GM23338 (cell line): ENCODE results near the gene SCYGR1. TPM values are rescaled to one million over a fixed set of nuclear protein-coding genes. Genes with fewer than 3 reads are reported as not detected.

Experiments
- ATAC-seq: fragments of 200-7000 bp; cut with Tn5 transposase; 3 replicates; pipeline ENCODE4 v1.9.1; 2020
- DNase-seq: peaks from one replicate; pipeline ENCODE4 v3.0.0-alpha.2; 2015; ENCODE audit warnings: low spot score
- H2AFZ ChIP-seq: fragments of 200-600 bp; sonication (generic); 2 replicates; pipeline ENCODE4 v1.8.0; 2016; ENCODE audit warnings: antibody characterized with exemption, mild to moderate bottlenecking, moderate library complexity
- H3F3A ChIP-seq: fragments of 200-600 bp; sonication (generic); replicated peaks from 2 replicates; pipeline ENCODE4 v1.8.0; 2017; ENCODE audit warnings: antibody characterized with exemption, mixed run types, low read depth
- H3K27ac ChIP-seq: fragments of 200-600 bp; sonication (generic); 2 replicates; pipeline ENCODE4 v1.6.1; 2016; ENCODE audit warnings: low read depth
- H3K27me3 ChIP-seq: fragments of 200-600 bp; sonication (generic); 2 replicates; pipeline ENCODE4 v1.8.0; 2016; ENCODE audit warnings: mild to moderate bottlenecking, mixed run types, moderate library complexity; ENCODE audit not compliant: insufficient read depth
- H3K36me3 ChIP-seq: fragments of 200-600 bp; sonication (generic); 2 replicates; pipeline ENCODE4 v1.8.0; 2016; ENCODE audit warnings: mild to moderate bottlenecking; ENCODE audit not compliant: insufficient read depth
- H3K4me1 ChIP-seq: fragments of 200-600 bp; sonication (generic); 2 replicates; pipeline ENCODE4 v1.8.0; 2016; ENCODE audit warnings: mild to moderate bottlenecking, moderate library complexity; ENCODE audit not compliant: insufficient read depth
- H3K4me2 ChIP-seq: fragments of 200-600 bp; sonication (generic); 2 replicates; pipeline ENCODE4 v1.7.1; 2017; ENCODE audit warnings: mixed run types
- H3K4me3 ChIP-seq: fragments of 200-600 bp; sonication (generic); 2 replicates; pipeline ENCODE4 v1.6.1; 2016; ENCODE audit warnings: mixed run types
- H3K79me2 ChIP-seq: fragments of 200-600 bp; sonication (generic); replicated peaks from 2 replicates; pipeline ENCODE4 v1.8.0; 2017; ENCODE audit warnings: mild to moderate bottlenecking; ENCODE audit not compliant: insufficient read depth
- H3K9me2 ChIP-seq: fragments of 200-600 bp; sonication (generic); 2 replicates; pipeline ENCODE4 v1.8.0; 2017; ENCODE audit not compliant: insufficient read depth
- H4K20me1 ChIP-seq: fragments of 200-600 bp; sonication (generic); replicated peaks from 2 replicates; pipeline ENCODE4 v1.8.0; 2017; ENCODE audit warnings: mild to moderate bottlenecking; ENCODE audit not compliant: insufficient read depth
- H3K27ac Mint-ChIP-seq: 2 replicates; pipeline ENCODE4 v1.8.0; 2020; ENCODE audit warnings: inconsistent platforms, mild to moderate bottlenecking, moderate library complexity, mixed read lengths
- H3K27me3 Mint-ChIP-seq: 3 replicates; pipeline ENCODE4 v1.8.0; 2022; ENCODE audit warnings: low read depth, mild to moderate bottlenecking, moderate library complexity, mixed read lengths, inconsistent platforms; ENCODE audit not compliant: insufficient read depth, poor library complexity
- H3K36me3 Mint-ChIP-seq: 3 replicates; pipeline ENCODE4 v1.8.0; 2021; ENCODE audit warnings: low read depth, mild to moderate bottlenecking, inconsistent platforms, moderate library complexity, mixed read lengths
- H3K4me1 Mint-ChIP-seq: 3 replicates; pipeline ENCODE4 v1.8.0; 2020; ENCODE audit warnings: mild to moderate bottlenecking, inconsistent platforms, mixed read lengths
- H3K4me3 Mint-ChIP-seq: 3 replicates; pipeline ENCODE4 v1.8.0; 2021; ENCODE audit warnings: moderate library complexity, mild to moderate bottlenecking, inconsistent platforms, mixed read lengths
- H3K9me3 Mint-ChIP-seq: 3 replicates; pipeline ENCODE4 v1.8.0; 2020; ENCODE audit warnings: moderate library complexity, mild to moderate bottlenecking, inconsistent platforms, mixed read lengths
- CREB1 ChIP-seq: fragments of 250-450 bp; sonication (Bioruptor Pico); IDR thresholded peaks from 2 replicates; pipeline ENCODE4 v1.5.0; 2020; ENCODE audit warnings: low read depth, mild to moderate bottlenecking, moderate library complexity
- EZH2 ChIP-seq: fragments of 200-600 bp; sonication (generic); IDR thresholded peaks from one replicate; pipeline ENCODE4 v1.8.0; 2017; ENCODE audit warnings: antibody characterized with exemption, mild to moderate bottlenecking, low read depth; ENCODE audit not compliant: unreplicated experiment
- EZH2phosphoT487 ChIP-seq: fragments of 200-600 bp; sonication (generic); IDR thresholded peaks from one replicate; pipeline ENCODE4 v1.8.1; 2018; ENCODE audit warnings: antibody characterized with exemption; ENCODE audit not compliant: unreplicated experiment
- JUNB ChIP-seq: IDR thresholded peaks from one replicate; pipeline ENCODE4 v1.6.1; 2016; ENCODE audit warnings: antibody characterized with exemption; ENCODE audit not compliant: unreplicated experiment
- NANOG ChIP-seq: IDR thresholded peaks from 2 replicates; pipeline ENCODE4 v1.6.1; 2016; ENCODE audit warnings: antibody characterized with exemption, borderline replicate concordance
- POLR2AphosphoS5 ChIP-seq: IDR thresholded peaks from 2 replicates; pipeline ENCODE4 v1.6.1; 2016; ENCODE audit warnings: antibody characterized with exemption, low read depth
- STAT1 ChIP-seq: IDR thresholded peaks from one replicate; pipeline ENCODE4 v1.6.1; 2016; ENCODE audit warnings: antibody characterized with exemption; ENCODE audit not compliant: unreplicated experiment
- ZNF114 ChIP-seq: fragments of 250-450 bp; sonication (Bioruptor Pico); IDR thresholded peaks from 2 replicates; pipeline ENCODE4 v1.5.0; 2020; ENCODE audit warnings: mild to moderate bottlenecking, moderate library complexity
- ZNF331 ChIP-seq: fragments of 250-450 bp; sonication (Bioruptor Pico); IDR thresholded peaks from 2 replicates; pipeline ENCODE4 v1.5.0; 2020; ENCODE audit warnings: low read depth, mild to moderate bottlenecking, moderate library complexity
- polyA plus RNA-seq: library from polyadenylated mRNA; unstranded; fragments of >200 nt; fragmentation: Nextera tagmentation; extraction: Ambion mirVana; gene quantifications from 2 replicates; pipeline ENCODE4 v1.2.1, GENCODE V29; 2016
- total RNA-seq: library from RNA; depleted of rRNA; stranded (reverse); fragments of >200 nt; shearing (Covaris generic); gene quantifications from 2 replicates; pipeline ENCODE4 v1.2.3, GENCODE V29; 2014
- TF ChIP-seq, protein P1 (sequence below): IDR thresholded peaks from 2 replicates; pipeline ENCODE4 v1.6.1; 2016; ENCODE audit warnings: antibody characterized with exemption
- TF ChIP-seq, protein P2 (sequence below): IDR thresholded peaks from one replicate; pipeline ENCODE4 v1.6.1; 2018; ENCODE audit warnings: antibody characterized with exemption; ENCODE audit not compliant: unreplicated experiment
- TF ChIP-seq, protein P3 (sequence below), 2 experiments: fragments of 200-600 bp in 1 of 2; sonication (generic) in 1 of 2; conservative IDR thresholded peaks; 2 replicates each; pipeline versions ENCODE4 v1.5.1 to v1.6.1; 2016 to 2017; ENCODE audit warnings: antibody characterized with exemption in 2 of 2, low read depth in 2 of 2, mild to moderate bottlenecking in 2 of 2, moderate library complexity in 1 of 2
- TF ChIP-seq, protein P4 (sequence below): fragments of 250-450 bp; sonication (Bioruptor Pico); IDR thresholded peaks from 2 replicates; pipeline ENCODE4 v1.5.0; 2020; ENCODE audit warnings: mild to moderate bottlenecking, moderate library complexity

Gene SCYGR1
- total and polyA plus RNA-seq, 2 experiments from 2014 or later = not detected

GRCh38 chr2:227370791-227371312 lies 16.9 kb downstream of the SCYGR1 start:
- ATAC-seq = no peak
- Mint-ChIP-seq H3K36me3 (no peaks in the 10 kb centered on the region), H3K9me3 (no peaks in the 10 kb centered on the region; the same call in 2 of the 3 replicates), H3K4me1 (no peaks in the 10 kb centered on the region), H3K27ac (no peak overlapping the region), H3K4me3 (no peak overlapping the region), H3K27me3 (no peaks in the 10 kb centered on the region)
- no peak for DNase-seq
- no peaks in the 10 kb centered on the region for H3K79me2 ChIP-seq
- H3K9me2 ChIP-seq = no peaks in the 10 kb centered on the region
- no peak overlapping the region for H3K4me3 ChIP-seq
- H2AFZ ChIP-seq = no peak overlapping the region
- H3K27ac ChIP-seq = no peak overlapping the region
- H3K4me2 ChIP-seq = no peak overlapping the region
- H4K20me1 ChIP-seq = no peaks in the 10 kb centered on the region
- no peaks in the 10 kb centered on the region for H3K36me3 ChIP-seq
- TF ChIP-seq, protein P1, sequence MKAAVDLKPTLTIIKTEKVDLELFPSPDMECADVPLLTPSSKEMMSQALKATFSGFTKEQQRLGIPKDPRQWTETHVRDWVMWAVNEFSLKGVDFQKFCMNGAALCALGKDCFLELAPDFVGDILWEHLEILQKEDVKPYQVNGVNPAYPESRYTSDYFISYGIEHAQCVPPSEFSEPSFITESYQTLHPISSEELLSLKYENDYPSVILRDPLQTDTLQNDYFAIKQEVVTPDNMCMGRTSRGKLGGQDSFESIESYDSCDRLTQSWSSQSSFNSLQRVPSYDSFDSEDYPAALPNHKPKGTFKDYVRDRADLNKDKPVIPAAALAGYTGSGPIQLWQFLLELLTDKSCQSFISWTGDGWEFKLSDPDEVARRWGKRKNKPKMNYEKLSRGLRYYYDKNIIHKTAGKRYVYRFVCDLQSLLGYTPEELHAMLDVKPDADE = no peak
- no peak for TF ChIP-seq STAT1
- TF ChIP-seq, protein P2, sequence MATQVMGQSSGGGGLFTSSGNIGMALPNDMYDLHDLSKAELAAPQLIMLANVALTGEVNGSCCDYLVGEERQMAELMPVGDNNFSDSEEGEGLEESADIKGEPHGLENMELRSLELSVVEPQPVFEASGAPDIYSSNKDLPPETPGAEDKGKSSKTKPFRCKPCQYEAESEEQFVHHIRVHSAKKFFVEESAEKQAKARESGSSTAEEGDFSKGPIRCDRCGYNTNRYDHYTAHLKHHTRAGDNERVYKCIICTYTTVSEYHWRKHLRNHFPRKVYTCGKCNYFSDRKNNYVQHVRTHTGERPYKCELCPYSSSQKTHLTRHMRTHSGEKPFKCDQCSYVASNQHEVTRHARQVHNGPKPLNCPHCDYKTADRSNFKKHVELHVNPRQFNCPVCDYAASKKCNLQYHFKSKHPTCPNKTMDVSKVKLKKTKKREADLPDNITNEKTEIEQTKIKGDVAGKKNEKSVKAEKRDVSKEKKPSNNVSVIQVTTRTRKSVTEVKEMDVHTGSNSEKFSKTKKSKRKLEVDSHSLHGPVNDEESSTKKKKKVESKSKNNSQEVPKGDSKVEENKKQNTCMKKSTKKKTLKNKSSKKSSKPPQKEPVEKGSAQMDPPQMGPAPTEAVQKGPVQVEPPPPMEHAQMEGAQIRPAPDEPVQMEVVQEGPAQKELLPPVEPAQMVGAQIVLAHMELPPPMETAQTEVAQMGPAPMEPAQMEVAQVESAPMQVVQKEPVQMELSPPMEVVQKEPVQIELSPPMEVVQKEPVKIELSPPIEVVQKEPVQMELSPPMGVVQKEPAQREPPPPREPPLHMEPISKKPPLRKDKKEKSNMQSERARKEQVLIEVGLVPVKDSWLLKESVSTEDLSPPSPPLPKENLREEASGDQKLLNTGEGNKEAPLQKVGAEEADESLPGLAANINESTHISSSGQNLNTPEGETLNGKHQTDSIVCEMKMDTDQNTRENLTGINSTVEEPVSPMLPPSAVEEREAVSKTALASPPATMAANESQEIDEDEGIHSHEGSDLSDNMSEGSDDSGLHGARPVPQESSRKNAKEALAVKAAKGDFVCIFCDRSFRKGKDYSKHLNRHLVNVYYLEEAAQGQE = no peak
- no peak for TF ChIP-seq EZH2phosphoT487
- no peak for TF ChIP-seq ZNF114 (CRISPR knock-in tag)
- TF ChIP-seq EZH2 = no peak
- TF ChIP-seq, protein P3, sequence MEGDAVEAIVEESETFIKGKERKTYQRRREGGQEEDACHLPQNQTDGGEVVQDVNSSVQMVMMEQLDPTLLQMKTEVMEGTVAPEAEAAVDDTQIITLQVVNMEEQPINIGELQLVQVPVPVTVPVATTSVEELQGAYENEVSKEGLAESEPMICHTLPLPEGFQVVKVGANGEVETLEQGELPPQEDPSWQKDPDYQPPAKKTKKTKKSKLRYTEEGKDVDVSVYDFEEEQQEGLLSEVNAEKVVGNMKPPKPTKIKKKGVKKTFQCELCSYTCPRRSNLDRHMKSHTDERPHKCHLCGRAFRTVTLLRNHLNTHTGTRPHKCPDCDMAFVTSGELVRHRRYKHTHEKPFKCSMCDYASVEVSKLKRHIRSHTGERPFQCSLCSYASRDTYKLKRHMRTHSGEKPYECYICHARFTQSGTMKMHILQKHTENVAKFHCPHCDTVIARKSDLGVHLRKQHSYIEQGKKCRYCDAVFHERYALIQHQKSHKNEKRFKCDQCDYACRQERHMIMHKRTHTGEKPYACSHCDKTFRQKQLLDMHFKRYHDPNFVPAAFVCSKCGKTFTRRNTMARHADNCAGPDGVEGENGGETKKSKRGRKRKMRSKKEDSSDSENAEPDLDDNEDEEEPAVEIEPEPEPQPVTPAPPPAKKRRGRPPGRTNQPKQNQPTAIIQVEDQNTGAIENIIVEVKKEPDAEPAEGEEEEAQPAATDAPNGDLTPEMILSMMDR (conservative IDR thresholded peaks at IDR 0.05; ENCODE audit: low read depth in 2 of 2) = no peak
- no peak for TF ChIP-seq ZNF331 (CRISPR knock-in tag)
- TF ChIP-seq, protein P4, sequence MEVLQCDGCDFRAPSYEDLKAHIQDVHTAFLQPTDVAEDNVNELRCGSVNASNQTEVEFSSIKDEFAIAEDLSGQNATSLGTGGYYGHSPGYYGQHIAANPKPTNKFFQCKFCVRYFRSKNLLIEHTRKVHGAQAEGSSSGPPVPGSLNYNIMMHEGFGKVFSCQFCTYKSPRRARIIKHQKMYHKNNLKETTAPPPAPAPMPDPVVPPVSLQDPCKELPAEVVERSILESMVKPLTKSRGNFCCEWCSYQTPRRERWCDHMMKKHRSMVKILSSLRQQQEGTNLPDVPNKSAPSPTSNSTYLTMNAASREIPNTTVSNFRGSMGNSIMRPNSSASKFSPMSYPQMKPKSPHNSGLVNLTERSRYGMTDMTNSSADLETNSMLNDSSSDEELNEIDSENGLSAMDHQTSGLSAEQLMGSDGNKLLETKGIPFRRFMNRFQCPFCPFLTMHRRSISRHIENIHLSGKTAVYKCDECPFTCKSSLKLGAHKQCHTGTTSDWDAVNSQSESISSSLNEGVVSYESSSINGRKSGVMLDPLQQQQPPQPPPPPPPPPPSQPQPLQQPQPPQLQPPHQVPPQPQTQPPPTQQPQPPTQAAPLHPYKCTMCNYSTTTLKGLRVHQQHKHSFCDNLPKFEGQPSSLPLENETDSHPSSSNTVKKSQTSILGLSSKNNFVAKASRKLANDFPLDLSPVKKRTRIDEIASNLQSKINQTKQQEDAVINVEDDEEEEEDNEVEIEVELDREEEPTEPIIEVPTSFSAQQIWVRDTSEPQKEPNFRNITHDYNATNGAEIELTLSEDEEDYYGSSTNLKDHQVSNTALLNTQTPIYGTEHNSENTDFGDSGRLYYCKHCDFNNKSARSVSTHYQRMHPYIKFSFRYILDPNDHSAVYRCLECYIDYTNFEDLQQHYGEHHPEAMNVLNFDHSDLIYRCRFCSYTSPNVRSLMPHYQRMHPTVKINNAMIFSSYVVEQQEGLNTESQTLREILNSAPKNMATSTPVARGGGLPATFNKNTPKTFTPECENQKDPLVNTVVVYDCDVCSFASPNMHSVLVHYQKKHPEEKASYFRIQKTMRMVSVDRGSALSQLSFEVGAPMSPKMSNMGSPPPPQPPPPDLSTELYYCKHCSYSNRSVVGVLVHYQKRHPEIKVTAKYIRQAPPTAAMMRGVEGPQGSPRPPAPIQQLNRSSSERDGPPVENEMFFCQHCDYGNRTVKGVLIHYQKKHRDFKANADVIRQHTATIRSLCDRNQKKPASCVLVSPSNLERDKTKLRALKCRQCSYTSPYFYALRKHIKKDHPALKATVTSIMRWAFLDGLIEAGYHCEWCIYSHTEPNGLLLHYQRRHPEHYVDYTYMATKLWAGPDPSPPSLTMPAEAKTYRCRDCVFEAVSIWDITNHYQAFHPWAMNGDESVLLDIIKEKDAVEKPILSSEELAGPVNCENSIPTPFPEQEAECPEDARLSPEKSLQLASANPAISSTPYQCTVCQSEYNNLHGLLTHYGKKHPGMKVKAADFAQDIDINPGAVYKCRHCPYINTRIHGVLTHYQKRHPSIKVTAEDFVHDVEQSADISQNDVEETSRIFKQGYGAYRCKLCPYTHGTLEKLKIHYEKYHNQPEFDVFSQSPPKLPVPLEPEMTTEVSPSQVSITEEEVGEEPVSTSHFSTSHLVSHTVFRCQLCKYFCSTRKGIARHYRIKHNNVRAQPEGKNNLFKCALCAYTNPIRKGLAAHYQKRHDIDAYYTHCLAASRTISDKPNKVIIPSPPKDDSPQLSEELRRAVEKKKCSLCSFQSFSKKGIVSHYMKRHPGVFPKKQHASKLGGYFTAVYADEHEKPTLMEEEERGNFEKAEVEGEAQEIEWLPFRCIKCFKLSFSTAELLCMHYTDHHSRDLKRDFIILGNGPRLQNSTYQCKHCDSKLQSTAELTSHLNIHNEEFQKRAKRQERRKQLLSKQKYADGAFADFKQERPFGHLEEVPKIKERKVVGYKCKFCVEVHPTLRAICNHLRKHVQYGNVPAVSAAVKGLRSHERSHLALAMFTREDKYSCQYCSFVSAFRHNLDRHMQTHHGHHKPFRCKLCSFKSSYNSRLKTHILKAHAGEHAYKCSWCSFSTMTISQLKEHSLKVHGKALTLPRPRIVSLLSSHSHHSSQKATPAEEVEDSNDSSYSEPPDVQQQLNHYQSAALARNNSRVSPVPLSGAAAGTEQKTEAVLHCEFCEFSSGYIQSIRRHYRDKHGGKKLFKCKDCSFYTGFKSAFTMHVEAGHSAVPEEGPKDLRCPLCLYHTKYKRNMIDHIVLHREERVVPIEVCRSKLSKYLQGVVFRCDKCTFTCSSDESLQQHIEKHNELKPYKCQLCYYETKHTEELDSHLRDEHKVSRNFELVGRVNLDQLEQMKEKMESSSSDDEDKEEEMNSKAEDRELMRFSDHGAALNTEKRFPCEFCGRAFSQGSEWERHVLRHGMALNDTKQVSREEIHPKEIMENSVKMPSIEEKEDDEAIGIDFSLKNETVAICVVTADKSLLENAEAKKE = no peak
- no peak for TF ChIP-seq JUNB
- TF ChIP-seq NANOG = no peak
- TF ChIP-seq CREB1 (CRISPR knock-in tag) = no peak
- no peak for TF ChIP-seq POLR2AphosphoS5
- no peaks in the 10 kb centered on the region for H3F3A ChIP-seq
- H3K4me1 ChIP-seq = no peaks in the 10 kb centered on the region
- no peaks in the 10 kb centered on the region for H3K27me3 ChIP-seq
